DMS114 treated with DMSO at 0.1 percent for 48 hours (cell line): ENCODE measurements around the gene RNASE11.

Experiments
- DNase-seq: peaks from one replicate; lab custom pipeline; 2025; ENCODE audit not compliant: unreplicated experiment; lab: John Stamatoyannopoulos, UW

RNASE11 gene

DNA sequence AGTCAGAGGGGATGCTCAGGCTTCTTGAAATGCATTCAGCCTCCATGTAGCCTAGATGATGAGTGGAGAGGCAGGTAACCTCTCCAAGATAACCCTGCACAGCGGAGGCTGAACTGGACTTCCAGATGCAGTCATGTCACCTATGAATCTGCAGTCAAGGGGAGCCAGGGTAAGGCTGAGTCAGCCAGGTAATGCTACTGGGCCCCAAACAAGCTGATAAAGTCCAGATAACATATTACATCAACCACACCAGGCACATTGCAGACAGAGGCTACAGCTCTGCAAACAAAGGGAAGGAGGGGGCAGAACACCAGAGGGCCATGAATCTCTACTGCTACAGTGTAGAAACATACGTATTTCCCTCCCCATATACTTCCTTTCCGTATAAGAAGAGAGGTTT lies 40.9 kb downstream of the RNASE11 start:
- DNase-seq, result no peak

DNA sequence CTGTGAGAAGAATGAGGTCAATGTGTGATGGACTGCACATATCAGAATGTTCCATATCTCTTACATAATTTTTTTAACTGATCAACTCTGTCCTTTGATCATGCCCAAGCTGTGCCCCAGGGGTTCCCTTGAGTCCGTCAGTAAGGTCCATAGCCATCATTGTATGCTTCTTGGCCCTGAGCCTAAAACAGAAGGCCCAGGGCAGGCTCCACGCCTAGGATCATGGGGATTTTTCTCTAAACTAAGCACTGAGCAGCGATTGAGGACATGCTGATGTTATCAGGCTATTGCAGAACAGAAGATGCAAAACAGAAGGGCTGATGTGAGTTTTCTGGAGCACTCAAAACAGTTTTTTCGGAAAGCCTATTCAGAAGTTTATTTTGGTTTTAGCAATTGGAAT lies 47.9 kb downstream of the RNASE11 start:
- no peak for DNase-seq
